Fibroblast of skin of scalp (primary cell): ENCODE results near the gene ASCC2. TPM values are rescaled to one million over a fixed set of nuclear protein-coding genes. Genes with fewer than 3 reads are reported as not detected.
A peak's percentile ranks its signal among the peaks of the same experiment; 100 is the strongest.
"Not testable (repeated sequence)": the region's sequence is repeated elsewhere in the genome, so short reads cannot be mapped to it uniquely, and the experiment has no call there.

Experiments
- DNase-seq: peaks from one replicate; pipeline ENCODE4 v3.0.0-alpha.2; 2013
- polyA plus RNA-seq, 2 experiments: library from polyadenylated mRNA; unstranded; fragments of 120-200 nt; gene quantifications; one replicate each; pipeline ENCODE4 v1.2.1, GENCODE V29; 2013; ENCODE audit not compliant: insufficient read length in 2 of 2

The ASCC2 gene, protein sequence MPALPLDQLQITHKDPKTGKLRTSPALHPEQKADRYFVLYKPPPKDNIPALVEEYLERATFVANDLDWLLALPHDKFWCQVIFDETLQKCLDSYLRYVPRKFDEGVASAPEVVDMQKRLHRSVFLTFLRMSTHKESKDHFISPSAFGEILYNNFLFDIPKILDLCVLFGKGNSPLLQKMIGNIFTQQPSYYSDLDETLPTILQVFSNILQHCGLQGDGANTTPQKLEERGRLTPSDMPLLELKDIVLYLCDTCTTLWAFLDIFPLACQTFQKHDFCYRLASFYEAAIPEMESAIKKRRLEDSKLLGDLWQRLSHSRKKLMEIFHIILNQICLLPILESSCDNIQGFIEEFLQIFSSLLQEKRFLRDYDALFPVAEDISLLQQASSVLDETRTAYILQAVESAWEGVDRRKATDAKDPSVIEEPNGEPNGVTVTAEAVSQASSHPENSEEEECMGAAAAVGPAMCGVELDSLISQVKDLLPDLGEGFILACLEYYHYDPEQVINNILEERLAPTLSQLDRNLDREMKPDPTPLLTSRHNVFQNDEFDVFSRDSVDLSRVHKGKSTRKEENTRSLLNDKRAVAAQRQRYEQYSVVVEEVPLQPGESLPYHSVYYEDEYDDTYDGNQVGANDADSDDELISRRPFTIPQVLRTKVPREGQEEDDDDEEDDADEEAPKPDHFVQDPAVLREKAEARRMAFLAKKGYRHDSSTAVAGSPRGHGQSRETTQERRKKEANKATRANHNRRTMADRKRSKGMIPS
- polyA plus RNA-seq (2013, experiment 1 of 2; ENCODE audit: insufficient read length), result 45.7 TPM
- polyA plus RNA-seq (2013, experiment 2 of 2; ENCODE audit: insufficient read length), result 47.3 TPM

DNA sequence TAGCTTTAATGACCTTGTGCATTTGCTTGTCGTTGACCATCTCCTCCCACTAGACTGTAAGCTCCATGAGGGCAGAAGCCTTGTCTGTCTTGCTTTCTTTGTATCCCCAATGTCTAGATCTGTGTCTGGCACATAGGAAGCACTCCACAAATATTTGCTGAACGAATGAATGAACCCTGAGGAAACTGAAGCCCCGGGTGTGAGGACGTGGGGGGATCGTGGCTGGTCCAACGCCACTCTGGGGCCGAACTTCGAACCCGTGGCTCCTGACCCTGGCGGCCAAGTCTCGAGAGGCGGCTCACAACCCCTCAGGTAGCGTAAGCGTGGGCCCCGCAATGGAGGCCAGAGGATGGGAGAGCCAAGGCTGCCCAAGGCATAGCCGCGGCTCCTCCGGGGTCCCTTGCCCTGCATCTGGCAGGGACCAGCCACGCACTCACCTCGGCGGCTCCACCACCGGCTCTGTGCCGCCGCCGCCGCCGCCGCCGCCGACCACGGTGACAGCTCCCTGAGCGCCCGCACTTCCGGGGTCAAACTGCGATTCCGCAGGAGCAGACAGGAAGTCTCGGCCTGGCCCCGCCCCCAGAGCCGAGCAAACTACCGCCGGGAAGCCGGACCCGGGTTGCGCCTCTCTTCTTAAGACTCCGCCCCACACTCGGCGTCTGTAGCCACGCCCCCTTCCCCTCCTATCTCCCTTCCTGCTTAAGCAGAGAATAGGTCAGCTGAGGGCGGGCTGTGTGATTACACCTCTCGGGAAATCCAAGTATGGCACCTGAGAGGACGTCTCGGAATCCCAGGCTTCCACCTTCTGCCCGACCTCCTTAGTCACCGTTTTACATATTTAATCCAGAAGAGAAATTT, at the start of gene ASCC2:
TSS of gene ASCC2 (minus strand) at position 534 of the 858 bp plus-strand sequence. CDS start 5,949 bp downstream, outside the sequence.
- peak; percentile 96 for DNase-seq

DNA sequence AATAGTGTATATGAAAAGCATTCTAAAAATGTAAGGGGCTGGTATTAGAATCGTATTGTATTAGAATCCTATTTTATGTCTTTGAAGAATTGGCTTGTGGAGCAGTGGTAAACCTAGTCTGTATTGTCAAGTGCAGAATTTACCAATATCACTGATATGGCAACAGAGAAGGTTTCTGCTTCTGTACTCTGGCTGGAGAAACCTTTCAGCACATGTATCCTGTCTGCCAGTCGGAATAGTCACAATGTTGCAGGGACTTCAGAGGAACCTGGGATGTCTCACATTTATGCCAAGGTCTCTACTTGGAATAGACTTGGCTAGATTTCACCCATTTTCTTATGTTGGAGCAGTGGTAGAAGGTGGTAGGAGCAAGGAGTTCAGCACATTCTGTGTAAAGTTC, 49.3 kb upstream of the ASCC2 start:
- DNase-seq, result no peak

DNA sequence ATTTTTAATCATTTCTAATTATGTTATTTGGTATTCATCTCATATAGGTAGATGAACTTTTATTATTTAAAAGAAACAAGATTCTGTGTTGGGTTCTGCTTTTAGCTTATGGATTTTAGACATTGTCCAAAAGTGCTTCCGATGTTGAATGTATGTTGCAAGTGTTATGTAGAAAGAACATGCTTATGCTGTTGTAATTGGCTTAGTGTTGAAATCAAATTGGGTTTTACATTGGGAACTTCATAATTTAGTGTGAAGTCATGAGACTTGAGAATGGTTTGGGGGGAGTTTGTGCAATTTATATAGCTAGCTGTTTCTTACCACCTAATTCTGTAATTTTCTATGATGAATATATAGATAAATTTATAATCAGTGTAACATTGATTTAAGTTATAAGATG, 48.5 kb upstream of the ASCC2 start:
- DNase-seq, result no peak

DNA sequence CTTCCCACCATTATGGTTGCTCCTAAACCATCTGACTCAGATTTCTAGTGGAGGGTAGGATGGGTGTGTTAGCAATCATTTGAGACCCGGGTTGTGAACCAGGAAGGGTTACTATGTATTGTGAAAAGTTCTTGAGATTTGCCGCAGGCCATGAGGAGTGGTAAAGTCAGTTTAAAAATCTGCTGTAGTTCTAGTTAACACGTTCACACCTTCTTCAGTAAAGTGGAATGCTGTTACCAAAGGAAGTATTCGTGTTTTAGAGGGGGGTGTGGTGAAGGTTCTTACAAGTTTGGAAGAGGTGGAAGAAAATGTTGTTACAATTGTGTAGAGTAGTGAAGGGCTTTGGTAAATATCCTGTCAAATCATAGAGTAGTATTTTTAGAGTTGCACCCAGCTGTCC, 47.5 kb upstream of the ASCC2 start:
- no peak for DNase-seq

DNA sequence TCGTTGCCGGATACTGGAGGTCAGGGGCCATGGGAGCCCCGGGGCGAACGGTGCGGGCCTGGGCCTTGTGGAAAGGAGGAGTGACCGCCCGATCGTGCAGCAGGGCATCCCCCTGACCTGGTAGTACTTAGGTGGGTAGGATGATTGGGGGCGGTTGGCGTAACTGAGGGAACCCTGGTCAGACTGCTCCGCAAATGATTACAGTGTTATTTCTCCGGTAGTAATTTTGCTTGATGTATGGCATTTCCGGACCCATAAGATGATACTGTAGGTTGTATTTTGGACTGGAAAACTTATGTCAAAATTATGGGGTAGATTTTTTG, 45.7 kb upstream of the ASCC2 start:
- no peak for DNase-seq

DNA sequence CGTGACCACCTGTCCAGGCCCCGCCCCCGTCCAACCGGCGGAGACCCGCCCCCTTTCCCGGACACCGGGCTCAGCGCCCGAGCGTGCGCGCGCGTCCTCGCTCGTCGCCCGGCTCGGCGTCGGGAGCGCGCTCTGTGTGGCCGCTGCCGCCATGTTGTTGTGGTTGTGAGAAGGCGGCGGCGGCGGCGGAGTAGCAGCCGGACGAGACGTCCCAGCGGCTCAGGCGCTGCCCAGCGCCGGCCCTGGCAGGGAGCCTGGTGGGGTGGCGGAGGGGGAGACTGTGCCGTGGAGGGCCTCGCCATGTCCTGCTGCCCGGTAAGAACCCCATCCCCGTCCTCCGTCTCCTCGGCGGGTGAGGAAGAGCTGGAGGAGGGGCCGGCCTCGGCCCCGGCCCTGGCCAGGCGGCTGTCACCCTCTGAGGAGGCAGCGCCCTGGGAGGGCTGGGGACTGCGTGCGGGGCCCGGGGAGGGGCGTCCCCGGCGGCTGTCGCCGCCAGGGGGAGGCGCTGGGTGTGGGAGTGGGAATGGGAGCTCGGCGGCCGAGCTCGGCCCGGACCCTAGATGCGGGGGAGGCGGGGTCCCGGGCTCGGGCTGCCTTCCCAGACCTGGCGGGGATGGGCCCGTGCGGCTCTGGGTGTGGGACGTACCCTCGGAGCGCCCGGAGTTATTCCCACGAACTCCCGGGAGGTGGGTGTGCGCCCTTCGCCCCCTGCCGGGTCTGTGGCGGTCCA, 45.1 kb upstream of the ASCC2 start, which contains the start of gene MTMR3:
TSS of gene MTMR3 (plus strand) at position 130 of the 730 bp plus-strand sequence. CDS start 87,886 bp downstream, outside the sequence.
- DNase-seq, result peak; percentile 92

DNA sequence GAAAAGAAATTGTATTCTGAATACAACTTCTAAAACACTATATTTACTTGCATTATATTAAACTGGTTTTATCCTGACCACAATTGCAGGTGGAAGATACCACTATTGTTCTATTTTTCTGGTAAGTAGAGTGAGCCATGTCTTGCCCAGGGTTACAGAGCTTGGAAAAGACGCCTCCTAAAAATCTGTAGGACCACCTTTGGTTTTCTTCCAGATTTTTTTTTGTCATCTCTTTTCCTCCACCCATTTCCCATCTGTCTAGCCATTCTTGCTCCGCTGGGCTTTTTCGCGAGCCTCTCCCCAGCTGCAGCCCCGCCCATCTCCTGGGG, 44.6 kb upstream of the ASCC2 start:
- DNase-seq, result no peak

DNA sequence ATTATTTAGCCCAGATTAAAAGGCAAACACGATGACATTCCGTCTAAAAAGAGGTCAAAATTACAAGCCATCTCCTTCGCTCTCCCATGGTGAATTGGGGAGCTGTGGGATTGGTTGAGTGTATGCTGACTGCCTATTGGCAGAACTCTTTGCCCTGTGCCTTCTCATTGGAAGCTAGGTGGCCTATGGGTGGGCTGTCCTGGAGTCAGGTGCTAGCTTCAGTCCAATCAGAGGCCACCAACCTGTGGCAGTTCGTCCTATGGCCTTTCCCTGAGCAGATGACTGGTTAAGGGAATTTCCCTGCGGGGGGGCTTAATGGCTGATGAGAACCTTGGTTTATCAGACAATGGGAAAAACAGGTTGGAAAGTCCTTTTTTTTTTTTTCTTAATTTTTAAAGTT, 41.7 kb upstream of the ASCC2 start:
- no peak for DNase-seq

DNA sequence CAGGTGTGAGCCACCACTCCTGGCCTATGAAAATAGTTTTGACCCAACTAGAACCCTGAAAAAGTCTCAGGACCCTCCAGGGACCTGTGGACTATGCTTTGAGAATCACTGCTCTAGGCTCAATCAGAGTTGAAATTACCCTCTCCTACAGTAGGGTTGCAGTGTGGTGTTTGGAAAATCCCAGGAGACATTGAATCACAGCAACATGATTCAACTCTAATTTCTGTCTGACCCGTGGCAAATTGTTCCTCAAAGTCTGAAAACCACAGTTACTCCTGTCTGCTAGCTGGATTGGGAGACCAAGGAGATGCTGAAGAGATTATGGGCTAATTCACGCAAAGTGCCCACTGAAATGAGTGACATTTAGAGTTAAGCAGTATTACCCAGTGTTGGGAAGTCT, 39.5 kb upstream of the ASCC2 start:
- DNase-seq, result peak; percentile 80

DNA sequence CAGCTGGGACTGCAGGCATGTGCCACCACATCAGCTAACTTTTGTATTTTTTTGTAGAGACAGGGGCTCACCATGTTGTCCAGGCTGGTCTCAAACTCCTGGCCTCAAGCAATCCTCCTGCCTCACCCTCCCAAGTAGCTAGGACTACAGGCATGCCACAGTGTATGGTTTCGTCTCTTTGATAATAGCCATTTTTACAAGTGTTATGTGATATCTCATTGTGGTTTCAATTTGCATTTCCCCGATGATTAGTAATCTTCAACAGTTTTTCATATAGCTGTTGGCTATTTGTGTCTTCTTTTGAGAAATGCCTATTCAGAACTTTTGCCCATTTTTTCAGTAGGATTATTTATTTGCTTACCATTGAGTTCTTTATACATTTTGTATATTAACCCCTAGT, 35.9 kb upstream of the ASCC2 start:
- no peak for DNase-seq

DNA sequence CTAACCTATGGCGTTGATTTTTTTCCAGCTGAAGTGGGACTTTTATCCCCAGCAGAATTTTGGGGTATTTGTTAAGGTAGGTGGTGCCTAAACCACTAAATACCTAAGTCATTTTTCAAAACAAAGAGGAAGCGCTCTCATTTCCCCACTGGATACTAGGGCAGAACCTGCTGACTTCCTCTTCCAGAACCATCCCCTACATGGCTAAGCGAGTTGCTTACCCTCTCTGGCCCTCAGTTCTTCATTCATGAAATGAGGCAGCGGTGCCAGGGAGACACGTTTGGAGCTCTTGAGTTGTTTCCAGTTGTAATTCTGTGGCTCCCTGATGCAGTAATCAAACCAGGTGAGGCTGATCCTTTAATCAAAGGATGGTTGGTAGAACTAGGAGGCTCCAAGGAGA, 34.9 kb upstream of the ASCC2 start:
- no peak for DNase-seq

DNA sequence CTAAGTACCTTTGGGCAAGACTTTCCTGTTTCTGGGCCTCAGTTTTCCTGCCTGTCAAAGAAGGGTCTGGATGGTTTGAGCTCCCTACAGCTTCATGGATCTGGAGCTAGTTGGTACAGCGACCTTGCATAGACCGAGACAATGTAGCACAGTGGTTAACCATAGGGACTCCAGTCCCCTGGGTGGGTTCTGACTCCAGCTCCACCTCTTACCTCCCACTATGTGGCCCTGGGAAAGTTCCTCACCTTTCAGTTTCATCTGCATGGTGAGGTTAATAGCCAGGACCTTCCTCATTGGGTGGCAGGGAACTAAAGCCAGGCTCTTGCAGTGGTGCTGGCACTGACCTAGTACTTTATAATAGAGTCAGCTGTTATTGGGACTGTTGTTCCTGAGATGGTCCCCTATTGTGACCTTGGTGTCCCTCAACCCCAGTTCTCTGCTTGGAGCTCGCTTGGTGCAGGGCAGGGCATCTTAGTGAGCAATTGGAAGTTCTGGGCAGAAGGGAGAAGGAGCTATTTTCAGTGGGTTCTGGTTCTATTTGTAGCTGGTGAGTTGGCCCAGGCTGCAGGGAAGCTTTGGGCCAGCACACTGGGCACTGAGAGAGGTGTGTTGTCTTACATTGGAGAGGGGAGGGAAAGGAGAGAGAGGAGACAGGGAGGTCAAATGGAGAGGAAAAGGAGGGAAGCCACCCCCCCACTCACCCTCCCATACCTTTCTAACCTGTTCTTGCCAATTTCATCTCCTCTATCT, 34.2 kb upstream of the ASCC2 start:
- no peak for DNase-seq

DNA sequence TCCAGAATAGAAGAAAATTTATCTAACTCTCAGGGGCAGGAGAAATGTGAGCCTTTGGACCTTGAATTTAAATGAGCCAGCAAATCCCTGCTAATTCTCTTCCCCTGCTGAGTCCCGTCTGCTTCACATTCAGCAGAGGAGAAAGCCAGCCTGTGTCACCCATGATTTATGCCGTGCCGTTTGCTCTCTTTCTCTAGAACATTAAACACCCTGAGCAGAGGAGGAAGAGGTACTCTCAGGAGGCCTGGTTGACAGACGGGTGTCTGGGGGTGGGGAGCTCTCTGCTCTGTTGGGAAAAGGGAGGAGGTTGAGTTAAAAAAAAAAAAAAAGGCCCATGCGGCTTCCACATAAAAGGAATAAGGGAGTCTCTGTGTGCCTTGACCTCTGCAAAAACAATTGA, 33.6 kb upstream of the ASCC2 start:
- DNase-seq, result no peak

DNA sequence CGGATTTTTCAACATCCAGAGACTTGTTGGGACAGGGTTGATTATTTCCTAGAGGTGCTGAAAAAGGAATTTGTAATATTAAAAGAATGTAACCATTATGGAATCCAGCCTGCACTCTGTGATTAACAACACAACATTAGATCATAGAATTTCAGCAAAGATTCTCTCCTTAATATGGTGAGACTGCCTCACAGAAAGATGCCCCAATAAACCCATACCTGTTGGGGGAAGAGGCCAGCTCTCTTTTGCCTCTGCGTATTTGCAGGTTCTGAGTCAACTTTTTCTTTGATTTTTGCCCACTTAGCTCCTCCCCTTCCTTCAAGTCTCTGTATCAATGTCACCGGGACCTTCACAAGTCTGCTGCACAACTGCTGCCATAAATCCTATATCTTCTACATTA, 32.5 kb upstream of the ASCC2 start:
- peak; percentile 23 for DNase-seq

DNA sequence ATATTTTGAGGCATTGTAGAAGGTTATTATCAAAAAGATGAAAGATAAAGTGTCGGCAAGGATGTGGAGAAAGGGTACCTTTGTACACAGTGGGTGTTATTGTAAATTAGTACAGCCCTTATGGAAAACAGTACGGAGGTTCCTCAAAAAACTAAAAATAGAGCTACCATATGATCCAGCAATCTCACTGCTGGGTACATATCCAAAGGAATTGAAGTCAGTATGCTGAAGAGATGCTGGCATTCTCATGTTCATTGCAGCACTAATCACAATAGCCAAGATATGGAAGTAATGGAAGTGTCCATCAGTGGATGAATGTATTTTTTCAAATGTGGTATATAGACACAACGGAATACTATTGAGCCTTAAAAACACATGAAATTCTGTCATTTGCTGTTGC, 29.8 kb upstream of the ASCC2 start:
- no peak for DNase-seq

DNA sequence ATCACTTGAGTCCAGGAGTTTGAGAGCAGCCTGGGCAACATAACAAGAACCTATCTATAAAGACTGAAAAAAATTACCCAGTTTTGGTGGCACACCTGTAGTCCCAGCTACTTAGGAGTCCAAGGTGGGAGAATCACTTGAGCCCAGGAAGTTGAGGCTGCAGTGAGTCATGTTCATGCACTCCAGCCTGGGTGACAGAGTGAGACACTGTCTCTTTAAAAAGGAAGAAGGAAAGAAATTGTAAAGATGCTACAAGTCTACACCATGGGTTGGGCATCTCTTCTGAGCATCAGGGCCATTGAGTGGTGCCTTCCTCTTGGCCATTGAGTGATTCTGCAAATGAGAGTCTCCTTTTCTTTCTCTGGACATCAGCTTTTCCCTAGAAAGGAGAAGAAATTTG, 29.2 kb upstream of the ASCC2 start:
- no peak for DNase-seq

DNA sequence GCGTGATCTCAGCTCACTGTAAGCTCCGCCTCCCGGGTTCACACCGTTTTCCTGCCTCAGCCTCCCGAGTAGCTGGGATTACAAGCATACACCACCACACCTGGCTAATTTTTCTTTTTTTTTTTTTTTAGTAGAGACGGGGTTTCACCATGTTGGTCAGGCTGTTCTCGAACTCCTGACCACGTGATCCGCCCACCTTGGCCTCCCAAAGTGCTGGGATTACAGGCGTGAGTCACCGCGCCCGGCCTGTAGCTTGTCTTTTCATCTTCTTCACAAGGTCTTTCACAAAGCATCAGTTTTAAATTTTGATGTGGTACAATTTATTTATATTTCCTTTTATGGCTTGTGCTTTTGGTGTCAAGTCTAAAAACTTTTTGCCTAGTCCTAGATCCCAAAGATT, 27.5 kb upstream of the ASCC2 start:
- DNase-seq, result not testable (repeated sequence)

DNA sequence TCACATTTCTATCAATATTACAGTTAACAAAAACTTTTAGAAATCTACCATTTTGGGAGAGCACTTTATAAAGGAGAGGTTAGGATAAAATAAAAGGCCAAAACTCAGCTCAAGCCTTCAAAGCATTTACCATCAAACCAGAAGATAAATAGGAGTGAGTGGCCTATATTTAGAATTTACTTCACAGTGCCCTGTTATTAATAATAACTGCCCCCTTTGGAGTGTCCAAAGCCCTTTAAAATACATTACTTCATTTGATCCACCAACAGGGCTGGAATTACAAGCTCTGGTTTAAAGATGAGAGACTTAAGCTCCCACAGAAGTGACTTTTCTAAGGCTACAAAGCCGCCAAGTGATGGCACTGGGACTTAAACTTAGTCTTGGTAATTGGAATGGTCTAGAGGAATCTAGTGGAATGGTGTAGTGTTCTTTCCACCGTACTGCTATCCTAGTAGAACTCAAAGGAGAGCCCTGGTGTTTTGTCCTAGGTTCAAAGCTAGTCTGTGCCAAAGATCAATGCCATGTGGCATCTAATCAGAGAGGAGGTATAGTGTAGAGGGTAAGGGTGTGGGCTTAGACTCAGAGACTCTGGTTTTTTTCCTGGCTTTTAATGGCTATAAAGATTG, 23.7 kb upstream of the ASCC2 start:
- DNase-seq, result no peak

DNA sequence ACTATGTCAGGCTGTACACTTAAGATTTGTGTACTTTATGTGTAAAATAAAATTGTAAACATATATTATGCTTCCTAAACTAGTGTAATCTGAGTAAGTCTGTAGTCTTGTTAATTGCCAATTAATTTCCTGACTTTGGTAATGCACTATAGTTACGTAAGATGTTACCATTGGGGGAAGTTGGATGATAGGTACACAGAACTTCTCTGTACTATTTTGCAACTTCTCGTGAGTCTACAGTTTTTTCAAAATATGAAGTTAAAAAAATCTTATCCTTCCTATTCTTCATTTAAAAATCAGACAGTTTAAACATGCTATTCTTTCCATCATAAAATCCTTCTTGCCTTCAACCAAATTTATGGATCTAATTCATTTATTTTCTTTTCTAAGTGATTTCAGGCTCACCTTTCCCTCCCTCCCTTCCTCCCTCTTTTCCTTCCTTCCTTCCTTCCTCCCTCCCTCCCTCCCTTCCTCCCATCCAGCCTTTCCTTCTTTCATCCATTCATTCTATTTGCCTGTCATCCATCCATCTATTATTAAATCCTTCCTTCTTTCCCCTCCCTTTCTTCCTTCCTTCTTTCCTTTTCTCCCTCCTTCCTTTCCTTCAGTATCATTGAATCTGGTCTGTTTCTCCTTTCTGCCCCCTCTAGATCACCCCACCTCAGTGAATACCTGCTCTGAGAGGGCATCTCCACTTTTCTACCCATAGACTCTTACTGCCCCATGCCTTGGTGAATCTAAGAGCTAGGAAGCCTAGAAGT, 22.1 kb upstream of the ASCC2 start:
- no peak for DNase-seq

DNA sequence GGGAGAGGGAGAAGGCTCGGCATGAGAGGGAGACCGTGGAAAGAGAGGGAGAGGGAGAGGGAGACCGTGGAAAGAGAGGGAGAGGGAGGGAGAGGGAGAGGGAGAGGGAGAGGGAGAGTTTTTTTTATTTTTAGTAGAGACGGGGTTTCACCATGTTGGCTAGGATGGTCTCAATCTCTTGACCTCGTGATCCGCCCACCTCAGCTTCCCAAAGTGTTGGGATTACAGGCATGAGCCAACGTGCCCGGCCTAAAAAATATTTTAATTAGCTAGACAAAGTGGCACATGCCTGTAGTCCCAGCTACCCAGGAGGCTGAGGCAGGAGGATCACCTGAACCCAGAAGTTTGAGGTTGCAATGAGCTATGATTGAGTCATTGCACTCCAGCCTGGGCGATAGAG, 21.0 kb upstream of the ASCC2 start:
- DNase-seq, result not testable (repeated sequence)
